Activated B cell treated with CpG ODN at 0.5 μM for 24 hours (primary cell): ENCODE data around the gene NAALADL2. TPM values are rescaled to one million over a fixed set of nuclear protein-coding genes. Genes with fewer than 3 reads are reported as not detected.

Experiments used
- ATAC-seq: fragments of 200-7000 bp; cut with Tn5 transposase; one replicate; pipeline ENCODE4 v1.10.0; 2021; ENCODE audit warnings: low read depth, mild to moderate bottlenecking, moderate library complexity
- CTCF ChIA-PET: fragments of 350-600 bp; sonication (Branson Sonifier 250); formaldehyde crosslinking; loops from one replicate; lab custom pipeline; 2021; ENCODE audit warnings: antibody characterized with exemption; lab: Charles Lee
- POLR2A ChIA-PET: fragments of 350-600 bp; sonication (Branson Sonifier 250); formaldehyde crosslinking; loops from one replicate; lab custom pipeline; 2021; ENCODE audit warnings: antibody characterized with exemption; lab: Charles Lee
- DNase-seq: peaks from one replicate; pipeline ENCODE4 v3.0.0; 2022
- H3K27ac Mint-ChIP-seq: one replicate; pipeline ENCODE4 v1.8.0; 2020; ENCODE audit warnings: mixed read lengths
- H3K27me3 Mint-ChIP-seq: one replicate; pipeline ENCODE4 v1.8.0; 2021; ENCODE audit warnings: mixed read lengths
- H3K36me3 Mint-ChIP-seq: one replicate; pipeline ENCODE4 v1.8.0; 2021; ENCODE audit warnings: low read depth, mixed read lengths
- H3K4me1 Mint-ChIP-seq: one replicate; pipeline ENCODE4 v1.8.0; 2021; ENCODE audit warnings: mixed read lengths
- H3K4me3 Mint-ChIP-seq: one replicate; pipeline ENCODE4 v1.8.0; 2020; ENCODE audit warnings: mild to moderate bottlenecking, mixed read lengths
- H3K9me3 Mint-ChIP-seq: one replicate; pipeline ENCODE4 v1.8.0; 2020; ENCODE audit warnings: mixed read lengths
- CTCF ChIP-seq: fragments of 200-600 bp; IDR thresholded peaks from one replicate; pipeline ENCODE4 v1.8.0; 2022; ENCODE audit warnings: antibody characterized with exemption, mild to moderate bottlenecking
- intact Hi-C: fragments of 100-400 bp; cut with micrococcal nuclease; formaldehyde crosslinking; loops from one replicate; pipeline ENCODE4 v1.15.1; 2024
- total RNA-seq: library from RNA; stranded (reverse); gene quantifications from 2 replicates; pipeline ENCODE4 v1.2.3, GENCODE V29; 2022

The NAALADL2 gene
- total RNA-seq, 1 donor from 2014 or later: not detected

GRCh38 chr3:175511219-175511785 is 652.2 kb downstream of the NAALADL2 start:
- H3K4me1 Mint-ChIP-seq: no peaks in the 10 kb centered on the region
- no peak overlapping the region for H3K4me3 Mint-ChIP-seq
- H3K9me3 Mint-ChIP-seq: no peaks in the 10 kb centered on the region
- ATAC-seq: no peak
- no peak for DNase-seq
- ChIA-PET CTCF (no interaction called here), POLR2A (no interaction called here)
- no peak for TF ChIP-seq CTCF
- intact Hi-C loops: no loop called here
- no peak overlapping the region for H3K27ac Mint-ChIP-seq
- H3K27me3 Mint-ChIP-seq: no peaks in the 10 kb centered on the region
- no peaks in the 10 kb centered on the region for H3K36me3 Mint-ChIP-seq

GRCh38 chr3:175512700-175513099 is 653.6 kb downstream of the NAALADL2 start:
- intact Hi-C loops: no loop called here
- no peaks in the 10 kb centered on the region for H3K4me1 Mint-ChIP-seq
- H3K36me3 Mint-ChIP-seq: no peaks in the 10 kb centered on the region
- no peak for DNase-seq
- ChIA-PET POLR2A (no interaction called here), CTCF (no interaction called here)
- no peak overlapping the region for H3K4me3 Mint-ChIP-seq
- no peak for ATAC-seq
- no peak for TF ChIP-seq CTCF
- no peaks in the 10 kb centered on the region for H3K27me3 Mint-ChIP-seq
- H3K27ac Mint-ChIP-seq: no peak overlapping the region
- H3K9me3 Mint-ChIP-seq: no peaks in the 10 kb centered on the region

- ChIA-PET POLR2A (no interaction called here), CTCF (no interaction called here)
- peak; percentile 47 for ATAC-seq
- Mint-ChIP-seq H3K27ac (no peak overlapping the region), H3K4me3 (no peak overlapping the region), H3K27me3 (no peaks in the 10 kb centered on the region), H3K4me1 (no peaks in the 10 kb centered on the region), H3K9me3 (no peaks in the 10 kb centered on the region), H3K36me3 (no peaks in the 10 kb centered on the region)
- intact Hi-C loops: no loop called here
- TF ChIP-seq CTCF: no peak
- DNase-seq: no peak
These were observed 659.3 kb downstream of the NAALADL2 start for GRCh38 chr3:175518459-175518858.

- POLR2A ChIA-PET: no interaction called here
- TF ChIP-seq CTCF: no peak
- CTCF ChIA-PET: no interaction called here
- H3K27me3 Mint-ChIP-seq: no peaks in the 10 kb centered on the region
- peaks cover 1% of the 10 kb centered on the region for H3K4me1 Mint-ChIP-seq
- no peak for DNase-seq
- no peak for ATAC-seq
- intact Hi-C loops: no loop called here
- H3K9me3 Mint-ChIP-seq: no peaks in the 10 kb centered on the region
- H3K36me3 Mint-ChIP-seq: no peaks in the 10 kb centered on the region
- H3K27ac Mint-ChIP-seq: no peak overlapping the region
- no peak overlapping the region for H3K4me3 Mint-ChIP-seq
These were observed 662.3 kb downstream of the NAALADL2 start for GRCh38 chr3:175521406-175521805.

- DNase-seq (no peak), ATAC-seq (no peak)
- intact Hi-C loops: no loop called here
- Mint-ChIP-seq H3K27ac (no peak overlapping the region), H3K9me3 (no peaks in the 10 kb centered on the region), H3K4me3 (peak overlapping the region; percentile 57), H3K4me1 (peaks cover 7% of the 10 kb centered on the region), H3K27me3 (no peaks in the 10 kb centered on the region), H3K36me3 (no peaks in the 10 kb centered on the region)
- ChIA-PET CTCF (no interaction called here), POLR2A (no interaction called here)
- no peak for TF ChIP-seq CTCF
These were observed 667.1 kb downstream of the NAALADL2 start for GRCh38 chr3:175526191-175526590.
